ENCODE measurements around the gene CYFIP1.

GRCh38 chr15:22973286-22973685 is 6.9 kb downstream of the CYFIP1 start:
- TF ChIP-seq, protein P1, sequence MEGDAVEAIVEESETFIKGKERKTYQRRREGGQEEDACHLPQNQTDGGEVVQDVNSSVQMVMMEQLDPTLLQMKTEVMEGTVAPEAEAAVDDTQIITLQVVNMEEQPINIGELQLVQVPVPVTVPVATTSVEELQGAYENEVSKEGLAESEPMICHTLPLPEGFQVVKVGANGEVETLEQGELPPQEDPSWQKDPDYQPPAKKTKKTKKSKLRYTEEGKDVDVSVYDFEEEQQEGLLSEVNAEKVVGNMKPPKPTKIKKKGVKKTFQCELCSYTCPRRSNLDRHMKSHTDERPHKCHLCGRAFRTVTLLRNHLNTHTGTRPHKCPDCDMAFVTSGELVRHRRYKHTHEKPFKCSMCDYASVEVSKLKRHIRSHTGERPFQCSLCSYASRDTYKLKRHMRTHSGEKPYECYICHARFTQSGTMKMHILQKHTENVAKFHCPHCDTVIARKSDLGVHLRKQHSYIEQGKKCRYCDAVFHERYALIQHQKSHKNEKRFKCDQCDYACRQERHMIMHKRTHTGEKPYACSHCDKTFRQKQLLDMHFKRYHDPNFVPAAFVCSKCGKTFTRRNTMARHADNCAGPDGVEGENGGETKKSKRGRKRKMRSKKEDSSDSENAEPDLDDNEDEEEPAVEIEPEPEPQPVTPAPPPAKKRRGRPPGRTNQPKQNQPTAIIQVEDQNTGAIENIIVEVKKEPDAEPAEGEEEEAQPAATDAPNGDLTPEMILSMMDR (IDR thresholded peaks at IDR 0.05): no peak
- no peak for TF ChIP-seq EP300 (IDR thresholded peaks at IDR 0.05)
- TF ChIP-seq POLR2AphosphoS5 (IDR thresholded peaks at IDR 0.05): no peak
